Stimulated activated CD4-positive, alpha-beta T cell treated with anti-CD3 and anti-CD28 coated beads, Interleukin-4, amount 100 ng/mL, for 24 hours (primary cell): ENCODE measurements around the gene PECR.
"Not testable (repeated sequence)": the region's sequence is repeated elsewhere in the genome, so short reads cannot be mapped to it uniquely, and the experiment has no call there.

Experiments
- DNase-seq: peaks from one replicate; pipeline ENCODE4 v3.0.0-alpha.2; 2020

PECR gene

DNA sequence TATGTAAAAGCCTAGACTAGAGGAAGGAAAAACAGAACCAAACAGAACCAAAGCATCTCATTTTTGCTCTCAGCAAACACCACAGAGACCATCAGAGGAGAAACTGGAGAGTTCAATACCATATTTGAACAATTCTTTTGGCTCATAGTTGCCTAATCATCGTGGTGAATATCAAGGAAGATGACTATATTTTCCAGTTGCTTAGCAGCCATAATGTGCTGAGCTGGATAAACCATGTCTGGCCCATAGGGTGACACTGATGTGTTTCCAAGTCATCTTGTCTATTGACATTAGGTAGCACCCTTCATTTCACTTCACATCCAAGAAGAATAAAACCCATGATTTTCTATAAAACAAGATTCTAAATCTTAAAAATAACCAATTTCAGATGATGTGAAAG is 21.6 kb upstream of the PECR start:
- no peak for DNase-seq

DNA sequence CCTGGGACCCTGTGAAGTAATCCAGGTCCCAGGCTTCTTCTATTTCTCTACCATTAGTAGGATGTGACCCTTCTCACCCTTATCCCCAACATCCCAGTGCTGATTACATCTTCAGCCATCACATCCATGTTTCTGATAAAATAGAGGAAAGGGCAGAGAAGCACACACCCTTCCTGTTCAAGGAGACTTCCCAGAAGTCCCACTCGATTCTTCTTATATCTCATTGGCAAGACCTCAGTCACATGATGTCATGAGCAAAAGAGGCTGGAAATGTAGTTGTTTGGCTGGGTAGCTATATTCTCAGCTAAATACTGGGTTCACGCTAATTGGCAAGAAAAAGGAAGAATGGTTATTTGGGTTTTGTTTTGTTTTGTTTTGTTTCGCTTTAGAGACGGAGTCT is 19.5 kb upstream of the PECR start:
- DNase-seq, result no peak

DNA sequence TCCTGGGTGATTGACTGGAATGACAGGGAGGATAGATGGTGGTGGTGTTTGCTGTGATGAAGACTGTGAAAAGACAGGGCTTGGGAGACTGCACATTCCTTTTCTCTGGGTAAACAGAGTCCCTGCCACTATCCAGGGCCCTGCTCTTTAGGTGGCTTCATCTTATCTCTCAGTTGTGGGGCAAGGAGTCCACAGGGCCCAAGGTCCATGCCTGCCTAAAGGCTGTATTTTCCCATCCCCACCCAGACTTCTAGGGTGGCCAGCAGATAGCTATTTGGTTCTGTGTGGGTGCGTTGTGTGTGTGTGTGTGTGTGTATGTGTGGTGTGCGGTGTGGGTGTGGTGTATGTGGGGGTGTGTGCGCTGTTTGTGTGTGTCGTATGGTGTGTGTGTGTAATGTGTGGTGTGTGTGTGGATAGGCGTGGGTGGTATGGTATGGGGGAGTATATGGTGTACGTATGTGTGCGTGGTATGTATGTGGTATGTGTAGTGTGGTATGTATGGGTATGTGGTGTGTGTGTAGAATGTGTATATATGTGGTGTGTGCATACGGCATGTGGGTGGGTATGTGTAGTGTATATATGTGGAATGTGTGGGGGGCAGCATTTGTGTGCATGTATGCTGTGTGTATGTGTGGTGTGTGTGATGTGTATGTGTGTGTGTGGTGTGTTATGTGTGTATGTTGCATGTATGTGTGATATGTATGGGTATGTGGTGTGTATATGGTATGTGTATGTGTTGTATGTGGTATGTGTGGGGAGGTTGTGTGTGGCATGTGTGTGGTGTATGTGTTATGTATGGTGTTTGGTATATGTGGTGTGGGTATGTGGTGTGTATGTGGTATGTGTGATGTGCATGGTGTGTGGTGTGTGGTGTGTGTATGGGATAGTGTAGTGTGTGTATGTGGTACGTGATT is 17.1 kb upstream of the PECR start:
- no peak for DNase-seq

DNA sequence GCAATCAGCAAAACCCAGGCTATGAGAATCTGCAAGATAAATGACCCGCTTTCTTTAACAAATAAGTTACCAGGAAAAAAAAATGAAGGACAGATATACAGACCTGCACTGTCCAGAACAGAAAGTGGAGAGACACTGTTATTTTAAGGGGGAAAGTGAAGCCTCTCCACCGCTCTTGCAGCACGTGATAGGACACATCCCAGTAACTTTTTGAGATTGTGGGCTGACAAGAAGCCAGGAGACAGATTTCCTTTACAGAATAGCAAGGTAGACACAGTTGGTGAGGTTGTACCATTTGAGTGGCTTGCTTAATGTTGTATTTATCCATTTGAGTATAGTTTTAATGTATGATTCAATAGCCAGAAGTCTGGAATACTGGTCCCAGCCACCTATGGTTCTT is 13.1 kb upstream of the PECR start:
- DNase-seq, result no peak

DNA sequence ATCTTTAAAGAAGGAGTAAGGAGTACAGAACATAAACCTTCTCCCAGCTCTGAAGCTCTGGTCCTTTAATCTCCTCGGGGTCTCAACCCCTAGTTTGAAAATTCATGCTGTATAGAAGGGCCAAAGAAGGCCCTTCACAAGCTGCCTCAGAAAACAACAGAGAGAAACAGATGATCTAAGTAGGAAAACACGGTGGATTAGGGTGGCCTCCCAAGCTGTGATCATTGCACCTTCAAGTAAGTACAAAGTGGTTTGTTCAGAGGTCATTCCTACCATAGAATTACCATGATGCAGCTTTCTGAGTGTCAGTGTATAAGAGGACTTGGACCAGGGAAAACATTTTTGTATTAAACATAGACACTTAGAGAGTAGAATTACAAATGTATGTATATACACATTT is 11.0 kb upstream of the PECR start:
- no peak for DNase-seq

DNA sequence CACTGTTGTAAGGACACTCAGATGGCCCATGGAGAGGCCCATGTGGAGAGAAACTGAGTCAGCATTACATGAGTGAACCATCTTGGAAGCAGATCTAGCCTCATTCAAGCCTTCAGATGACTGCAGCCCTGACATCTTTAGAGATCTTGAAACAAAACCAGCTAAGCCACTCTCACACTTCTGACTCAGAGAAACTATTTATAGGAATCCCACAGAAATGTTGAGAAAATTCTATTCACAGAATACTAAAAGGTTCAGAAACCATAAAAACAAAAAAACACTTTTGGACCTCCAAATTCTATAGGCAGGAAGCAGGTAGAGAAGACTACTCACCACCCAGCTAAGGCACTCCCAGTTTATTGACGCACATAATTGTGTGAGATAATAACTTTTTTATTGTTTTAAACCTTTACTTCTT is 8.8 kb upstream of the PECR start:
- no peak for DNase-seq

DNA sequence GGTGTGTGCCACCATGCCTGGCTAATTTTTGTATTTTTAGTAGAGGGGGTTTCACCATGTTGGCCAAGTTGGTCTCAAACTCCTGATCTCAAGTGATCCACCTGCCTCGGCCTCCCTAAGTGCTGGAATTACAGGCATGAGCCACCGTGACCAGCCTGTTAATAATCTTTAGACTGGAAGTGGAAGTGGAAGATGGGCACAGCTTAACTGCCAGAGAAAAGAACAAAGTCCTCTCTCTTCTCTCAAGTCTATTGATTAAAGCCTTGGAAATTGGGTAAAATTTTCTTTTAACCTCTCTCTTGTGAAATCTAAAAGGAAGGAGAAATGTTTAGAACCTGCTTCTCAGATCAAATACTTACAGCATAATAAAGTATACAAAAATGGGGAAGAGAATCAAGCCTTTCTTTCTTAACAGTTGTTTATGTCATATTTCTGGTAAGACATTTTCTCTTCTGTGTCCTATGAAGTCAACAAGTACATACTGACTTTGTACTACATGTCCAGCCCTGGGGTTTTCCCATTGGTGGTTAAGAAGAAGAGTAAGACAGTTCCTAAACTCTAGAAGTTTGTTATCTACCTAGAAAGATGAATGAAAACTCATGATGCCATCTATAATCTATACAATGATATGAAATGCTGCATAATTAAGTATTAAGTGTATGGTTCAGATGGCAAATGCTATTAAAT is 4.7 kb upstream of the PECR start:
- DNase-seq, result no peak

DNA sequence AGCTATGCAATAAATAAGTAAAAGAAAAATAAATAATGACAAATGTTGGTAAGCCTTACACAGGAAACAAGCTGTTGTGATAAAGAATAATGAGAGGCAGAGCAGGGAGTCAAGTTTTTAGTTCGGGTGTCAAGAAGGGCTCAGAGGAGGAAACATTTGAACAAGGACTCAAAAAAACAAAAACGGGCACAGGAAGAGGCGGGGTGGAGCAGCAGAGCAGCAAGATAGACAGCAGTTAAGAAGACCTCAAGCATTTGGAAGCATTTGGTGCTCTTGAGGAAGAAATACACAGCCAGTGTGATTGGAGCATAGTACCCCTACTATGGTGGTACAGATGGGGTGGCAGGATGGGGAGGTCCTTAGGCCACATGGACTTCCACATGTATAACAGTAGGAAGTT is 2.9 kb upstream of the PECR start:
- peak; percentile 22 for DNase-seq

DNA sequence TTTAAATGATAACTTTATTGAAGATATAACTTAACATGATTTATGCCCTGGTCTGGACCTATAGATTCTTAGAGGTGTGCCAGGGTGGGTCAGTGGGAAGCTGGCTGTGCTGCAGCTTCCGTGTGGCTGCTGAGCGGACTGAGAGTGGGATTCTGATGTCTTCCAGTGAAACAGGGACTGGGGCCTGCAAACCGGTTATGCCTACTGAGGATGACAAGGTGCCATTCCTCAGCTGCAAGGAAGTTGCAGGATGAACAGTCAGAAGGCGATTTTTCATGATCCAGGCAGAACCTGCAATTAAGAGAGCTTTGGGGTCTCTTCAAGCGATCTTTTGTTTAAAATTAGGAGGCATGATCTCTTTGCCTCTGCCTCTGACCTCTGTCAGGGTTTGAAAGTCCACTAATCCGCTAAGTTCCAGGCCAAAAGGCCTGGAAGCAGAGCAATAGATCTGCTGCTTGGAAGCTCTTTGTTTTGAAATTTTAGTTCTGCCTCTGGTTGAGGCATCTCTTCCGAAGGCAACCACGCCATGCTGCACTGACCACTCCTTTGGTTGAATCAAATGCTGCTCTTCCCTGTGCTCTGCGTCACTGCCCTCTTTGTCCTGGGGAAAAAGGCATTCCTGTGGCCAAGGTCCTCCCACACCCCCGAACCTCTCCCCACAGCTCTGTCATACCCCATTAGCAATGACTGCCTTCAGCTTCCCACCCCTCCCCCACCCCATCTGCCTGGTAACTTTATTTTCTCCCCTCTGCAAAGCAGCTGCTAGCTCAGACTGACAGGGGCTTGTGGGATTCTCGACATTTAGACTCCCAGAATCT is 2.1 kb upstream of the PECR start:
- no peak for DNase-seq

DNA sequence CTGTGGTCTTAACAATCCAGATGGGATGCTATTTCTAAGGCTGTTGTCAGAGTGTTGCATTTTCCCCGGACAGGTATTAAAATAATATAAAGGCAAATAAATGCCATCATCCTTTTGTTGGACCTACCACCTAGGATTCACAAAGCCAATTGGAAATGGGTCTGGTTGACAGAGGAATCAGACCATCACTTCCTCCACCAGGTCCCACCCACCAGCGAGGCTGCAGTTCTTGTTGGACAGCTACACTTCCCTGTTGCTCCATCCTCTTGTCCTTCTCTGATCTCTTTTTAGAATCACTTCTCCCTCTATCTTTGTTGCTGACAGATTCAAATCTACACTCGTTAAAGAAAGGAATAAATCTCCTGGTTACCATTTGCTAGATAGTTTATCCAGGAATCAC is 1.2 kb upstream of the PECR start:
- DNase-seq, result peak; percentile 17

DNA sequence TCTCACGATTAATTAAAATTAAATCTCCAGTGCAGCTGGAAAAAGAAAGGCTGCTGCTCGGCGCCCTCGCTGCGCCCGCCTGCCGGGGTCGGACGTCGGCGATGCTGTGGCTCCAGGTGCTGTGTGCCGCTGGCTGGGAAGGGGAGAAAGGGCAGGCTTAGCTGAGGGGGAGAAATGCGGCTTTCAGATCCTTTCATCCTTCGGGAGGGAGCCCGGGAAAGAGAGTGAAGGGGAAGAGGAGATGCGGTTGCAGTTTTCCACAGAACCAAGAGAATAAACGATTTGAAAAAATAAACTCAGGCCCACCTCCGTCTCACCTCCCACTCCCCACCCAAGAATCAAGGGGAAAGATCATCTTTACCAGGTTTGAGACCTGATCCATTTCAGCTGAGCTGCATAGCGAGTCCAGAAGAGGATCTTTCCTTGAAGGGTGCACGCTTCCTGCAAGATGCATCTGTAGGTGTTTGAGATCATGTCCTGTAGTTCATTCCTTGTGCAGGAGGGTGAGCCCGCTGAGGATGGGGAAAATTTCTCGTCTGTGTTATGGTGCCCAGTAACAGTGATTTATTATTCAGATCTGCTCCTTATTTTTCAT is 605 bp upstream of the PECR start:
- DNase-seq, result no peak

DNA sequence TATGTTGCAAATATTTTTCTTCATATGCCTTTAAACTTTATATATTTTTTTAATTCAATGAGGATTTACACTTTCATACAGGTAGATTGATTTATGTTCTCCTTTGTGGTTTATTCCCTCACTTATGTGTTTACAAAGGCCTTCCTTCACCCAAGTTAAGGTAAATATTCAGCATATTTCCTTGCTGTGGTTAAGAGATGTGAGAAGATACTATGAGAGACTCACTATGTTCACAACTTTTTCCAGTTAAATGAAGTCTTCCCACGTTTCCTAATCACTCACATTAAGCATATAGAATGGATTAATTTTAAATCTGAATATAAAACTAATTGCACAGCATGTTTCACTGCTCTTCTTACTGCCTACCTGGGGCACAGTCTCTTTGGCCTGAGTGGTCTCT is 597 bp downstream of the PECR start:
- DNase-seq, result no peak

DNA sequence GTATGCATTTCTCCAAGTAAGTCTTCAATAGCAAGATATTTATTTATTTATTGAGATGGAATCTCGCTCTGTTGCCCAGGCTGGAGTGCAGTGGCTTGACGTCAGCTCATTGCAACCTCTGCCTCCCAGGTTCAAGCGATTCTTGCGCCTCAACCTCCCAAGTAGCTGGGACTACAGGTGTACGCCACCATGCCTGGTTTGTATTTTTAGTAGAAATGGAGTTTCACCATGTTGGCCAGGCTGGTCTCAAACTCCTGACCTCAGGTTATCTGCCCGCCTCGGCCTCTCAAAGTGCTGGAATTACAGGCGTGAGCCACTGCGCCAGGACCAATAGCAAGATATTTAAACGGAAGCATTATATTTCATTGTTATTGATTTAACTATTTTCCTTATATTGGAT is 1.6 kb downstream of the PECR start:
- not testable (repeated sequence) for DNase-seq

DNA sequence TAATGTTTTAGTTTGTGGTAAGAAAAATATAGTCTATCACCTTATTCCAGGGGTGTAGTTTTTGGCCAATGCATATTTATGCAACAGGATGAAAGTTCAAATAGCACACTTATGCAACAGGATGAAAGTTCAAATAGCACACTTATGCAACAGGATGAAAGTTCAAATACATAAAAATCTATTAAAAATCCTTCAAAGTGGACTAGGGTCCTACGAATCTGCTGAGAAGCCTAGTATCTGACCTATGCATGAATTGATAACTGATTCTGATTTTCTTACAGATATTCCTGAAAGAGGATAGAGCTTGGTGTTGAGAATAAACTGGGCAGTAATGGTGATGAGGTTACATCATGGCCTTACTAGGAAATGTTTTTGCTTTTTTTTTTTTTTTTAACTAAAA is 2.8 kb downstream of the PECR start:
- no peak for DNase-seq

DNA sequence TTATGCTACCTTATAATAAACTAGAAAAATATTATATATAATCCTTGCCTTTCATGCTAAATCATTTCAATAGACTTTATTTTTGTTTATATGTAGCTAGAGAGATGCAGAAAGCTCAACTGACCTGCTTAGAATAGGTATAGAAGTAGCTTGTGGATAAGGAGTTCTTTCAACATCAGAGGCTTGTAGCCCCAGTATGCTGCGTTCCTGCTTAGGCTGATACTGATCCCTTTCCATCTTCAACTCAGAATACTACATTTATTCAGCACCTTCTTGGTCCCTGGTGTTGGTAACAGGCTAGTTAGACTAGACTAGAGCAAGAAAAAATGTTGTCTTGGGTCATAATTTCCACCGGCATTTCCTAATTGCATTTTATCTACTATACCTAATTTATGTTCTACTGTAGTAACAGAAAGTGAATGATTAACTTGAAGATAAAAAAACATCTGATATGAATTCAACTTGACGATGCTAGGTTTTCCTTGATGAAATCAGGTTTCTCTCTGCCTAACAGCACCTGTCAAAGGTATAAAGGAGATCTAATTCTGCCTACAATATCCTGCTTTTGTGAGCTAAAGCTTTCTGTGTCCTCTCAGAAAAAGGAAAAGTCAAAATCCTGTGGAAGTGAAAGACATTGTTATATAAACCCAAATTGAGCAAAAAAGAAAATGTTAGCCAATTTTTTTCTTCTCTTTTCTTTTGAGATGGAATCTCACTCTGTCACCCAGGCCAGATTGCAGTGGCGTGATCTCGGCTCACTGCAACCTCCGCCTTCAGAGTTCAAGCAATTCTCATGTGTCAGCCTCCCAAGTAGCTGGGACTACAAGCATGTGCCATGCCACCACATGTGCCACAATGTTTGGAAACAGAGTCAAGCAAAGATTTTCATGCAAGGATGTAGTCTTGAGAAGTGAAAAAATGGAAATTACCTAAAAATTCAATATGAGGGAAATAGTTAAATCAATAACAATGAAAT is 5.8 kb downstream of the PECR start:
- DNase-seq, result no peak

DNA sequence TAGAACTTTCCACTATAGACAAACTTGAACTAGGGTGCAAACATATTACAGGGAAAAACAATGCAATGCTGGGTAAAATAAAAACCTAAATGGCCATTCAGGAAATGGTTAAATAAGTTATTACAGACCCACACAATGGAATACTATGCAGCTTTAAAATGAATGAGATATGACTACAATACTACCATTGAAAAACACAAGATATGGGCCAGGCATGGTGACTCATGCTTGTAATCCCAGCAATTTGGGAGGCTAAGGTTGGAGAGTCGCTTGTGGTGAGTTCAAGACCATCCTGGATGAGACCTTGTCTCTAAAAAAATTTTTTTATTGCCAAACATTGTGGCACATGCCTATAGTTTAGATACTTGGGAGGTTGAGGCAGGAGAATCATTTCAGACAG is 6.8 kb downstream of the PECR start:
- no peak for DNase-seq

DNA sequence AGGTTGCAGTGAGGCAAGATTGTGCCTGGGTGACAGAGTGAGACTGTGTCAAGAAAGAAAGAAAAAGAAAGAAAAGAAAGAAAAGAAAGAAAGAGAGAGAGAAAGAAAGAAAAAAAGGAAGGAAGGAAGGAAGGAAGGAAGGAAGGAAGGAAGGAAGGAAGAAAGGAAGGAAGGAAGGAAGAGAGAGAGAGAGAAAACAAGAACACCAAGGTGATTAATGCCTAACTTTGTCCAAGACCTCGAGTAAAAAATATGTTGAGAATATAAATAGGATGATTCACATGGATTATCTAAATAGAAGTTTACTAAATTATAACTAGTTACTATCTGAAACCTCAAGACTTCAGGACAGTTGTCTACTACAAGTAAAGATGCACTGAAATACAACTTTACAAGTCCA is 7.2 kb downstream of the PECR start:
- no peak for DNase-seq

DNA sequence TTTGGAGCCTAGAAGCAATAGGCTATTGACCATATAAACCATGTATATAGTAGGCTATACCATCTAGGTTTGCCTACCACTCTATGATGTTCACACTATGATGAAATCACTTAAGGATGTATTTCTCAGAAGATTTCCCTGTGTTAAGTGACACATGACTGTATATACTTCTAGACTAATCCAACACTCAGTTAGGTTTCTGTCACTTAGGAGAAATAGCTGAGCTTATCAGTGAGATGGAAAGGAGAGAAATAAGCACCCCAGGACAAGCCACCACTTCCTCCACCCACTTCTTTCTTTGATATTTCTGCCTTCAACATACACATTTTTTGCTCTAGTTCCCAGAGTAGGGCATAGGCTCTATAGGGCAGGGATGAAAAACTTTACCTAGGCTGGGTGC is 7.8 kb downstream of the PECR start:
- DNase-seq, result no peak

DNA sequence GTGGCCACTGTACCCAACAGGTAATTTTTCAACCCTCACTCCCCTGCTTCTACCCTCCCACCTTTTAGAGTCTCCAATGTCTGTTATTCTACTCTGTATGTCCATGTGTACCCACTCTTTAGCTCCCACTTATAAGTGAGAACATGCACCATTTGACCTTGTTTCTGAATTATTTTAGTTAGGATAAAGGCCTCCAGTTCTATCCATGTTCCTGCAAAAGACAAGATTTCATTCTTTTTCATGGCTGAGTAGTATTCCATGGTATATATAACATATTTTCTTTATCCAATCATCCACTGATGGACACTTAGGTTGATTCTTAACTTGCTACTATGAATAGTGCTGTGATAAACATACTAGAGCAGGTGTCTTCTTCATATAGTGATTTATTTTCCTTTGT is 9.1 kb downstream of the PECR start:
- no peak for DNase-seq

DNA sequence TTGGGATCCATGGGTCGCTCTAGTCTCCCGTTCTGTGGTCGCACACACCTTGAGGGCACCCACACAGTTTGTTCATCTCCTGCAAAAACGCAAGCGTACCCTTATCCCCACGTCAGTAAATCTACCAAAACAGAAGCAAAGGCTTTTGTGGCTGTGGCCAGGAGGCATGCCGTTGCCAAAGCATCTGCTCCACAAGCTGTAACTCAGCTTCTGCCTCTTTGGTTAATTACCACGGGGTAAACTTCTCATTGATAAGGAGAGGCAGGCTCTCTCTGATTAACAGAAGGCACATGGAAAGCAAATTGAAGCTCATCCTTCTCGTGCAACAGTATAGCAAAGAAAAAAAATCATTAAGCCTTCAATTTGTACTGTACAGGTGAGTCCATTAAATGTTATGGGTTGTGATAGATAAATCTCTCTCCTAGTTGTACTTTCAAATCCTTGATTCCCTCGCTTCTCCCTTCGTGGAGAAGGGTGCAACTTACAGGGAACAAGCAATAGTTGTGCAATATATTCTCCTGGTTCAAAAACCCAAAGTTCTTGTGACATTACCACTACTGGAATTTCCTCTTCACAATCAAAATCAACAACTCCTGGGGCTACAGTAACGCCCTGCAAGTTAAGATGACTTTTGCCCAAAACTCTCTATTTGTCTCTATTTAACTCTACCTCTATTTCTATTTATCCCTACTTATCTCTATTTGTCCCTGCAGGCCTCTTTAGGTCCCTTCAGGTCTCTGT is 10.3 kb downstream of the PECR start:
- no peak for DNase-seq

DNA sequence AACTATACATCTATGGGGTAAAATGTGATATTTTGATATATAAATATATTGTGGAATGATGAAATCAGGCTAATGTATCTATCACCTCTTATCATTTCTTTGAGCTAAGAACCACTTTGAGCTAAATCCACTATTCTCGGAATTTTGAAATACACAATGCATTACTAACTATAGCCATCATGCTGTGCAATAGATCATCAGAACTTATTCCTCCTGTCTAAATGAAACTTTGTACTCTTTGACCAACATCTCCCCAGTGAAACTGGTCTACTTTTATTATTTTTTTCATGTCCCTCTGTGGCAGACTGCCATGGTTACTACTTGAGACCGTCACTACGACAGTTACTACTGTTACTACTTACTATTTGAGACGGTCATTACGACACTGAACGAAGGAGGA is 11.4 kb downstream of the PECR start:
- no peak for DNase-seq
